GM23338 (cell line): Measurements from ENCODE around the gene ZBTB20. TPM values are rescaled to one million over a fixed set of nuclear protein-coding genes. Genes with fewer than 3 reads are reported as not detected.

ENCODE experiments used
- ATAC-seq: fragments of 200-7000 bp; cut with Tn5 transposase; 3 replicates; pipeline ENCODE4 v1.9.1; 2020
- DNase-seq: peaks from one replicate; pipeline ENCODE4 v3.0.0-alpha.2; 2015; ENCODE audit warnings: low spot score
- H2AFZ ChIP-seq: fragments of 200-600 bp; sonication (generic); 2 replicates; pipeline ENCODE4 v1.8.0; 2016; ENCODE audit warnings: antibody characterized with exemption, mild to moderate bottlenecking, moderate library complexity
- H3F3A ChIP-seq: fragments of 200-600 bp; sonication (generic); replicated peaks from 2 replicates; pipeline ENCODE4 v1.8.0; 2017; ENCODE audit warnings: antibody characterized with exemption, mixed run types, low read depth
- H3K27ac ChIP-seq: fragments of 200-600 bp; sonication (generic); 2 replicates; pipeline ENCODE4 v1.6.1; 2016; ENCODE audit warnings: low read depth
- H3K27me3 ChIP-seq: fragments of 200-600 bp; sonication (generic); 2 replicates; pipeline ENCODE4 v1.8.0; 2016; ENCODE audit warnings: mild to moderate bottlenecking, mixed run types, moderate library complexity; ENCODE audit not compliant: insufficient read depth
- H3K36me3 ChIP-seq: fragments of 200-600 bp; sonication (generic); 2 replicates; pipeline ENCODE4 v1.8.0; 2016; ENCODE audit warnings: mild to moderate bottlenecking; ENCODE audit not compliant: insufficient read depth
- H3K4me1 ChIP-seq: fragments of 200-600 bp; sonication (generic); 2 replicates; pipeline ENCODE4 v1.8.0; 2016; ENCODE audit warnings: mild to moderate bottlenecking, moderate library complexity; ENCODE audit not compliant: insufficient read depth
- H3K4me2 ChIP-seq: fragments of 200-600 bp; sonication (generic); 2 replicates; pipeline ENCODE4 v1.7.1; 2017; ENCODE audit warnings: mixed run types
- H3K4me3 ChIP-seq: fragments of 200-600 bp; sonication (generic); 2 replicates; pipeline ENCODE4 v1.6.1; 2016; ENCODE audit warnings: mixed run types
- H3K79me2 ChIP-seq: fragments of 200-600 bp; sonication (generic); replicated peaks from 2 replicates; pipeline ENCODE4 v1.8.0; 2017; ENCODE audit warnings: mild to moderate bottlenecking; ENCODE audit not compliant: insufficient read depth
- H3K9me2 ChIP-seq: fragments of 200-600 bp; sonication (generic); 2 replicates; pipeline ENCODE4 v1.8.0; 2017; ENCODE audit not compliant: insufficient read depth
- H4K20me1 ChIP-seq: fragments of 200-600 bp; sonication (generic); replicated peaks from 2 replicates; pipeline ENCODE4 v1.8.0; 2017; ENCODE audit warnings: mild to moderate bottlenecking; ENCODE audit not compliant: insufficient read depth
- H3K27ac Mint-ChIP-seq: 2 replicates; pipeline ENCODE4 v1.8.0; 2020; ENCODE audit warnings: inconsistent platforms, mild to moderate bottlenecking, moderate library complexity, mixed read lengths
- H3K27me3 Mint-ChIP-seq: 3 replicates; pipeline ENCODE4 v1.8.0; 2022; ENCODE audit warnings: low read depth, mild to moderate bottlenecking, moderate library complexity, mixed read lengths, inconsistent platforms; ENCODE audit not compliant: insufficient read depth, poor library complexity
- H3K36me3 Mint-ChIP-seq: 3 replicates; pipeline ENCODE4 v1.8.0; 2021; ENCODE audit warnings: low read depth, mild to moderate bottlenecking, inconsistent platforms, moderate library complexity, mixed read lengths
- H3K4me1 Mint-ChIP-seq: 3 replicates; pipeline ENCODE4 v1.8.0; 2020; ENCODE audit warnings: mild to moderate bottlenecking, inconsistent platforms, mixed read lengths
- H3K4me3 Mint-ChIP-seq: 3 replicates; pipeline ENCODE4 v1.8.0; 2021; ENCODE audit warnings: moderate library complexity, mild to moderate bottlenecking, inconsistent platforms, mixed read lengths
- H3K9me3 Mint-ChIP-seq: 3 replicates; pipeline ENCODE4 v1.8.0; 2020; ENCODE audit warnings: moderate library complexity, mild to moderate bottlenecking, inconsistent platforms, mixed read lengths
- CREB1 ChIP-seq: fragments of 250-450 bp; sonication (Bioruptor Pico); IDR thresholded peaks from 2 replicates; pipeline ENCODE4 v1.5.0; 2020; ENCODE audit warnings: low read depth, mild to moderate bottlenecking, moderate library complexity
- EZH2 ChIP-seq: fragments of 200-600 bp; sonication (generic); IDR thresholded peaks from one replicate; pipeline ENCODE4 v1.8.0; 2017; ENCODE audit warnings: antibody characterized with exemption, mild to moderate bottlenecking, low read depth; ENCODE audit not compliant: unreplicated experiment
- EZH2phosphoT487 ChIP-seq: fragments of 200-600 bp; sonication (generic); IDR thresholded peaks from one replicate; pipeline ENCODE4 v1.8.1; 2018; ENCODE audit warnings: antibody characterized with exemption; ENCODE audit not compliant: unreplicated experiment
- NANOG ChIP-seq: IDR thresholded peaks from 2 replicates; pipeline ENCODE4 v1.6.1; 2016; ENCODE audit warnings: antibody characterized with exemption, borderline replicate concordance
- STAT1 ChIP-seq: IDR thresholded peaks from one replicate; pipeline ENCODE4 v1.6.1; 2016; ENCODE audit warnings: antibody characterized with exemption; ENCODE audit not compliant: unreplicated experiment
- ZNF114 ChIP-seq: fragments of 250-450 bp; sonication (Bioruptor Pico); IDR thresholded peaks from 2 replicates; pipeline ENCODE4 v1.5.0; 2020; ENCODE audit warnings: mild to moderate bottlenecking, moderate library complexity
- ZNF331 ChIP-seq: fragments of 250-450 bp; sonication (Bioruptor Pico); IDR thresholded peaks from 2 replicates; pipeline ENCODE4 v1.5.0; 2020; ENCODE audit warnings: low read depth, mild to moderate bottlenecking, moderate library complexity
- polyA plus RNA-seq: library from polyadenylated mRNA; unstranded; fragments of >200 nt; fragmentation: Nextera tagmentation; extraction: Ambion mirVana; gene quantifications from 2 replicates; pipeline ENCODE4 v1.2.1, GENCODE V29; 2016
- total RNA-seq: library from RNA; depleted of rRNA; stranded (reverse); fragments of >200 nt; shearing (Covaris generic); gene quantifications from 2 replicates; pipeline ENCODE4 v1.2.3, GENCODE V29; 2014
- TF ChIP-seq, protein P1 (sequence below): IDR thresholded peaks from 2 replicates; pipeline ENCODE4 v1.6.1; 2016; ENCODE audit warnings: antibody characterized with exemption
- TF ChIP-seq, protein P2 (sequence below), 2 experiments: fragments of 200-600 bp in 1 of 2; sonication (generic) in 1 of 2; conservative IDR thresholded peaks; 2 replicates each; pipeline versions ENCODE4 v1.5.1 to v1.6.1; 2016 to 2017; ENCODE audit warnings: antibody characterized with exemption in 2 of 2, low read depth in 2 of 2, mild to moderate bottlenecking in 2 of 2, moderate library complexity in 1 of 2
- TF ChIP-seq, protein P3 (sequence below): IDR thresholded peaks from one replicate; pipeline ENCODE4 v1.6.1; 2018; ENCODE audit warnings: antibody characterized with exemption; ENCODE audit not compliant: unreplicated experiment

The ZBTB20 gene
- total and polyA plus RNA-seq, 2 experiments from 2014 or later = 2.0 to 3.3 TPM

DNA sequence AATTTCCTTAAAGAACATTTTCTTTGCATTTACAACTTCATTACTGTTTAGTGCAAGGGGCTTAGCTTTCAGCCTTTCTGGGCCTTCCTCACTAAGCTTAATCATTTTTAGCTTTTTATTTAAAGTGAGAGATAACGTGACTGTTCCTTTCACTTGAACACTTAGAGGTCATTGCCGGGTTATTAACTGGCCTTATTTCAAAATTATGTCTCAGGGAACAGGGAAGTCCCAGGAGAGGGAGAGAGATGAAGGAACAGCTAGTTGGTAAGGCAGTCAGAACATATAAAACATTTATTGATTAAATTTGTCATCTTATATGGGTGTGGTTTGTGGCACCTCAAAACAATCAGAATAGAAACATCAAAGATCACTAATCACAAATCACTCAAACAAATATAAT is 584.5 kb downstream of the ZBTB20 start (continued):
- TF ChIP-seq EZH2phosphoT487 = no peak
- no peak for TF ChIP-seq CREB1 (CRISPR knock-in tag)
- TF ChIP-seq, protein P1, sequence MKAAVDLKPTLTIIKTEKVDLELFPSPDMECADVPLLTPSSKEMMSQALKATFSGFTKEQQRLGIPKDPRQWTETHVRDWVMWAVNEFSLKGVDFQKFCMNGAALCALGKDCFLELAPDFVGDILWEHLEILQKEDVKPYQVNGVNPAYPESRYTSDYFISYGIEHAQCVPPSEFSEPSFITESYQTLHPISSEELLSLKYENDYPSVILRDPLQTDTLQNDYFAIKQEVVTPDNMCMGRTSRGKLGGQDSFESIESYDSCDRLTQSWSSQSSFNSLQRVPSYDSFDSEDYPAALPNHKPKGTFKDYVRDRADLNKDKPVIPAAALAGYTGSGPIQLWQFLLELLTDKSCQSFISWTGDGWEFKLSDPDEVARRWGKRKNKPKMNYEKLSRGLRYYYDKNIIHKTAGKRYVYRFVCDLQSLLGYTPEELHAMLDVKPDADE = no peak
- TF ChIP-seq, protein P2, sequence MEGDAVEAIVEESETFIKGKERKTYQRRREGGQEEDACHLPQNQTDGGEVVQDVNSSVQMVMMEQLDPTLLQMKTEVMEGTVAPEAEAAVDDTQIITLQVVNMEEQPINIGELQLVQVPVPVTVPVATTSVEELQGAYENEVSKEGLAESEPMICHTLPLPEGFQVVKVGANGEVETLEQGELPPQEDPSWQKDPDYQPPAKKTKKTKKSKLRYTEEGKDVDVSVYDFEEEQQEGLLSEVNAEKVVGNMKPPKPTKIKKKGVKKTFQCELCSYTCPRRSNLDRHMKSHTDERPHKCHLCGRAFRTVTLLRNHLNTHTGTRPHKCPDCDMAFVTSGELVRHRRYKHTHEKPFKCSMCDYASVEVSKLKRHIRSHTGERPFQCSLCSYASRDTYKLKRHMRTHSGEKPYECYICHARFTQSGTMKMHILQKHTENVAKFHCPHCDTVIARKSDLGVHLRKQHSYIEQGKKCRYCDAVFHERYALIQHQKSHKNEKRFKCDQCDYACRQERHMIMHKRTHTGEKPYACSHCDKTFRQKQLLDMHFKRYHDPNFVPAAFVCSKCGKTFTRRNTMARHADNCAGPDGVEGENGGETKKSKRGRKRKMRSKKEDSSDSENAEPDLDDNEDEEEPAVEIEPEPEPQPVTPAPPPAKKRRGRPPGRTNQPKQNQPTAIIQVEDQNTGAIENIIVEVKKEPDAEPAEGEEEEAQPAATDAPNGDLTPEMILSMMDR (conservative IDR thresholded peaks at IDR 0.05; ENCODE audit: low read depth in 2 of 2) = no peak
- TF ChIP-seq, protein P3, sequence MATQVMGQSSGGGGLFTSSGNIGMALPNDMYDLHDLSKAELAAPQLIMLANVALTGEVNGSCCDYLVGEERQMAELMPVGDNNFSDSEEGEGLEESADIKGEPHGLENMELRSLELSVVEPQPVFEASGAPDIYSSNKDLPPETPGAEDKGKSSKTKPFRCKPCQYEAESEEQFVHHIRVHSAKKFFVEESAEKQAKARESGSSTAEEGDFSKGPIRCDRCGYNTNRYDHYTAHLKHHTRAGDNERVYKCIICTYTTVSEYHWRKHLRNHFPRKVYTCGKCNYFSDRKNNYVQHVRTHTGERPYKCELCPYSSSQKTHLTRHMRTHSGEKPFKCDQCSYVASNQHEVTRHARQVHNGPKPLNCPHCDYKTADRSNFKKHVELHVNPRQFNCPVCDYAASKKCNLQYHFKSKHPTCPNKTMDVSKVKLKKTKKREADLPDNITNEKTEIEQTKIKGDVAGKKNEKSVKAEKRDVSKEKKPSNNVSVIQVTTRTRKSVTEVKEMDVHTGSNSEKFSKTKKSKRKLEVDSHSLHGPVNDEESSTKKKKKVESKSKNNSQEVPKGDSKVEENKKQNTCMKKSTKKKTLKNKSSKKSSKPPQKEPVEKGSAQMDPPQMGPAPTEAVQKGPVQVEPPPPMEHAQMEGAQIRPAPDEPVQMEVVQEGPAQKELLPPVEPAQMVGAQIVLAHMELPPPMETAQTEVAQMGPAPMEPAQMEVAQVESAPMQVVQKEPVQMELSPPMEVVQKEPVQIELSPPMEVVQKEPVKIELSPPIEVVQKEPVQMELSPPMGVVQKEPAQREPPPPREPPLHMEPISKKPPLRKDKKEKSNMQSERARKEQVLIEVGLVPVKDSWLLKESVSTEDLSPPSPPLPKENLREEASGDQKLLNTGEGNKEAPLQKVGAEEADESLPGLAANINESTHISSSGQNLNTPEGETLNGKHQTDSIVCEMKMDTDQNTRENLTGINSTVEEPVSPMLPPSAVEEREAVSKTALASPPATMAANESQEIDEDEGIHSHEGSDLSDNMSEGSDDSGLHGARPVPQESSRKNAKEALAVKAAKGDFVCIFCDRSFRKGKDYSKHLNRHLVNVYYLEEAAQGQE = no peak
- no peak for TF ChIP-seq STAT1
- TF ChIP-seq ZNF114 (CRISPR knock-in tag) = no peak
- no peak for TF ChIP-seq NANOG
- no peak for TF ChIP-seq EZH2
- no peak for TF ChIP-seq ZNF331

DNA sequence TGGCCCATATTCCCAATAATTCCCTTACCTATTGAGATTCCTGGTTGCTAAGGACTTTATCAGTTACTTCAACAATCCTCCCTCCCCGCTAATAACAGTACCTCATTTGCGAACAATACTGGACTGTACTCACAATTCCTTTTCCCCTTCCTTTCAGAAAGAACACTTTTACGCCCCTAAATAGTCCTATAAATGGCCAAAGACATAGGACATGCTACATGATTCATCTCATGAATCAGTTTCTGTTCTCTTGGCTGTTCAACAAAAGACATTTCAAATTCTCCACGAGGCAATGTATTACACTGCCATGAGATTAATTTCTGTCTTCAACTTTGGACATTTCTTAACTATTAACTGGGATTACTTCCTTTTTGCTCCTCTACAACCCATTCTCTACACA is 588.8 kb downstream of the ZBTB20 start:
- no peaks in the 10 kb centered on the region for H3K27me3 ChIP-seq
- no peaks in the 10 kb centered on the region for H4K20me1 ChIP-seq
- no peaks in the 10 kb centered on the region for H3K4me1 Mint-ChIP-seq
- no peak overlapping the region for H3K27ac Mint-ChIP-seq
- ATAC-seq = no peak
- H3K36me3 Mint-ChIP-seq = no peaks in the 10 kb centered on the region
- no peaks in the 10 kb centered on the region for H3K27me3 Mint-ChIP-seq
- no peaks in the 10 kb centered on the region for H3F3A ChIP-seq
- no peaks in the 10 kb centered on the region for H3K79me2 ChIP-seq
- no peaks in the 10 kb centered on the region for H3K4me1 ChIP-seq
- no peaks in the 10 kb centered on the region for H3K36me3 ChIP-seq
- no peak for DNase-seq
- H2AFZ ChIP-seq = no peak overlapping the region
- H3K9me3 Mint-ChIP-seq = no peaks in the 10 kb centered on the region
- no peak overlapping the region for H3K4me3 Mint-ChIP-seq
- H3K4me2 ChIP-seq = no peak overlapping the region
- no peaks in the 10 kb centered on the region for H3K9me2 ChIP-seq
- no peak overlapping the region for H3K27ac ChIP-seq
- no peak overlapping the region for H3K4me3 ChIP-seq
- TF ChIP-seq, protein P3 = no peak
- TF ChIP-seq STAT1 (no peak), EZH2 (no peak), EZH2phosphoT487 (no peak)
